Stimulated activated CD4-positive, alpha-beta T cell treated with anti-CD3 and anti-CD28 coated beads, Interleukin-15, amount 100 ng/mL, for 24 hours (primary cell): ENCODE measurements around the gene TOPBP1.
"Not testable (repeated sequence)": the region's sequence is repeated elsewhere in the genome, so short reads cannot be mapped to it uniquely, and the experiment has no call there.

ENCODE experiments used
- DNase-seq: peaks from one replicate; pipeline ENCODE4 v3.0.0-alpha.2; 2020

TOPBP1 gene

GRCh38 chr3:133568294-133569014, 93.3 kb downstream of the TOPBP1 start:
- no peak for DNase-seq

- no peak for DNase-seq
Measured at GRCh38 chr3:133563816-133564215, 97.9 kb downstream of the TOPBP1 start.

- no peak for DNase-seq
Measured at GRCh38 chr3:133563186-133563591, 98.6 kb downstream of the TOPBP1 start.

- no peak for DNase-seq
Measured at GRCh38 chr3:133562376-133562775, 99.4 kb downstream of the TOPBP1 start.

GRCh38 chr3:133561679-133562078, 100.1 kb downstream of the TOPBP1 start:
- DNase-seq = no peak

GRCh38 chr3:133551589-133551988, 110.2 kb downstream of the TOPBP1 start:
- DNase-seq = not testable (repeated sequence)
